Spleen (tissue), 11 donors: Measurements from ENCODE around the gene CDH13. TPM values are rescaled to one million over a fixed set of nuclear protein-coding genes. Genes with fewer than 3 reads are reported as not detected.
A peak's percentile ranks its signal among the peaks of the same experiment; 100 is the strongest.

Experiments
- DNase-seq: peaks from one replicate; pipeline ENCODE4 v3.0.0-alpha.2; 2020
- H3K27ac ChIP-seq, 8 donors: fragments of 200-600 bp; sonication (generic) in 7 of 8; 1 replicate in 4 of 8; 2 replicates in 4 of 8; pipeline versions ENCODE4 v1.5.0 to v1.8.0; 2016 to 2021; ENCODE audit warnings: inconsistent platforms in 4 of 8, mild to moderate bottlenecking in 4 of 8, moderate library complexity in 1 of 8
- H3K27me3 ChIP-seq, 7 donors: fragments of 200-600 bp; sonication (generic) in 6 of 7; replicated peaks in 1 of 7; 1 replicate in 4 of 7; 2 replicates in 3 of 7; pipeline versions ENCODE4 v1.5.0 to v1.8.0; 2016 to 2021; ENCODE audit warnings: inconsistent platforms in 3 of 7, mild to moderate bottlenecking in 1 of 7
- H3K36me3 ChIP-seq, 6 donors: fragments of 200-600 bp; sonication (generic) in 5 of 6; 1 replicate in 4 of 6; 2 replicates in 2 of 6; pipeline versions ENCODE4 v1.5.0 to v1.8.0; 2016 to 2021; ENCODE audit warnings: inconsistent platforms in 2 of 6
- H3K4me1 ChIP-seq, 6 donors: fragments of 200-600 bp; sonication (generic) in 5 of 6; 1 replicate in 3 of 6; 2 replicates in 3 of 6; pipeline versions ENCODE4 v1.5.0 to v1.8.0; 2016 to 2021; ENCODE audit warnings: inconsistent platforms in 3 of 6
- H3K4me3 ChIP-seq, 8 donors: fragments of 200-600 bp; sonication (generic) in 7 of 8; 1 replicate in 4 of 8; 2 replicates in 4 of 8; pipeline versions ENCODE4 v1.5.0 to v1.8.0; 2016 to 2021; ENCODE audit warnings: inconsistent platforms in 4 of 8, mild to moderate bottlenecking in 4 of 8, moderate library complexity in 2 of 8
- H3K9me3 ChIP-seq, 8 donors: fragments of 200-600 bp; sonication (generic) in 7 of 8; 1 replicate in 4 of 8; 2 replicates in 4 of 8; pipeline versions ENCODE4 v1.5.0 to v1.8.0; 2016 to 2021; ENCODE audit warnings: inconsistent platforms in 4 of 8
- POLR2A ChIP-seq, 3 donors: fragments of 450-650 bp; IDR thresholded peaks; one replicate each; pipeline ENCODE4 v1.5.1; 2017; ENCODE audit warnings: antibody characterized with exemption in 3 of 3, mild to moderate bottlenecking in 1 of 3
- POLR2AphosphoS5 ChIP-seq, 3 donors: sonication (generic); formaldehyde crosslinking; IDR thresholded peaks; one replicate each; pipeline ENCODE4 v1.5.1; 2017; ENCODE audit warnings: antibody characterized with exemption in 3 of 3
- WGBS, 5 donors: extraction: QIAGEN DNeasy Blood & Tissue Kit in 3 of 5; methylation state at CpG; one replicate each; pipeline versions ENCODE4 v1.1.5 to v1.1.7; 2013 to 2018; 5-methylcytosine and 5-hydroxymethylcytosine counted together
- intact Hi-C: fragments of 100-400 bp; cut with DNase I; formaldehyde crosslinking; loops from one replicate; pipeline ENCODE4 v1.15.0; 2023; ENCODE audit warnings: low total_unique reads
- polyA plus RNA-seq, 3 donors: library from polyadenylated mRNA; stranded (reverse); fragments of 200-250 nt; gene quantifications; one replicate each; pipeline ENCODE4 v1.2.1, GENCODE V29; 2013
- total RNA-seq, 7 donors: library from RNA; depleted of rRNA in 3 of 7; stranded (reverse); fragments of >200 nt in 3 of 7; fragmentation: NEBNext Ultra II Directional in 4 of 7; extraction: Animal tissue kit (Norgen Biotek cat#: 25700) in 4 of 7; gene quantifications; one replicate each; pipeline versions ENCODE4 v1.1.0 to v1.2.1, GENCODE V29; 2016 to 2021
- TF ChIP-seq, protein P1 (sequence below), 11 experiments: fragments of 200-600 bp in 7 of 11; fragments of 450-650 bp in 4 of 11; sonication (generic) in 4 of 11; IDR thresholded peaks in 8 of 11; conservative IDR thresholded peaks in 3 of 11; 1 replicate in 7 of 11; 2 replicates in 4 of 11; pipeline versions ENCODE4 v1.4.0 to v1.8.0; 2016 to 2021; ENCODE audit warnings: antibody characterized with exemption in 11 of 11, inconsistent platforms in 4 of 11, mild to moderate bottlenecking in 1 of 11
- donor health status: healthy with polysubstance abuse.
- donor health status: DM: no; HTN: no; CAD: no; lungs with moderate emphysema.
- donor health status: DM: no; HTN: no; CAD: no.
- donor health status: Bipolar disorder and iron deficiency.
- donor health status: healthy.
- donor health status: DM: no; HTN: no; CAD: no.
- donor health status: DM: yes; HTN: yes; CAD: no.

CDH13 gene
- total and polyA plus RNA-seq, 10 donors = 0.13 to 4.6 (median 1.1) TPM

DNA sequence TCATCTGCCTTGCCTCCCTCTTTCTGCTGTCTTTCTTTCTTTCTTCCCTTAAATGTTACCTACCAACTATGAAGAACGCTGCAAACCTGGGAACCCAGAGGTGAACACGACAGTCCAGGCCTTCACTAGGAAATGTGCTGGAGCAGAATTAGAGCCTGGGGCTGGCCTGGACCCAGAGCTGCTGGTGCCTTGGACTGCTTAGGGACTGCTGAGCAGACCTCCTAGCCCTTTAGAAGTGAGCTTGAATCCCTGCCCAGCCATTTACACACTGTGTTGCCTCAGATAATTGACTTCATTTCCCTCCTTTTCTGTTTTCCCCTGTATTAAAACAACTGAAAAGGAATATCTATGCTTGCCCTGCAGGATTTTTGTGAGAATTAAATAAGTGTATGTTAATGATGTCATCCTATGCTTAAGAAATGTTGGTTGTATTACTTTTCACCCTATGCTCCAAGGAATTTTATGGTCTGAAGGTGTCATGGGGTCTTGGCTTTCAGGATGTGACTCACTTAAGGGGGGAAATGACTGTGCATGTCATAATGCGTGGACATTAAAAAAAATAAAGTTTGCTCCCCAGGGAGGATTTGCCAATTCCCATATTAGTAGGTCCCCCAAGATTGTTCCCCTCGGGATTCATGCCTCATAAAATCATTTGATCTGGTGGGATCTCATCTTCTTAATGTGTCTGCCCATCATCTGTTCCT is 11.5 kb downstream of the CDH13 start:
- TF ChIP-seq, protein P1, sequence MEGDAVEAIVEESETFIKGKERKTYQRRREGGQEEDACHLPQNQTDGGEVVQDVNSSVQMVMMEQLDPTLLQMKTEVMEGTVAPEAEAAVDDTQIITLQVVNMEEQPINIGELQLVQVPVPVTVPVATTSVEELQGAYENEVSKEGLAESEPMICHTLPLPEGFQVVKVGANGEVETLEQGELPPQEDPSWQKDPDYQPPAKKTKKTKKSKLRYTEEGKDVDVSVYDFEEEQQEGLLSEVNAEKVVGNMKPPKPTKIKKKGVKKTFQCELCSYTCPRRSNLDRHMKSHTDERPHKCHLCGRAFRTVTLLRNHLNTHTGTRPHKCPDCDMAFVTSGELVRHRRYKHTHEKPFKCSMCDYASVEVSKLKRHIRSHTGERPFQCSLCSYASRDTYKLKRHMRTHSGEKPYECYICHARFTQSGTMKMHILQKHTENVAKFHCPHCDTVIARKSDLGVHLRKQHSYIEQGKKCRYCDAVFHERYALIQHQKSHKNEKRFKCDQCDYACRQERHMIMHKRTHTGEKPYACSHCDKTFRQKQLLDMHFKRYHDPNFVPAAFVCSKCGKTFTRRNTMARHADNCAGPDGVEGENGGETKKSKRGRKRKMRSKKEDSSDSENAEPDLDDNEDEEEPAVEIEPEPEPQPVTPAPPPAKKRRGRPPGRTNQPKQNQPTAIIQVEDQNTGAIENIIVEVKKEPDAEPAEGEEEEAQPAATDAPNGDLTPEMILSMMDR (IDR thresholded peaks at IDR 0.05 in 8 of 11, conservative IDR thresholded peaks at IDR 0.05 in 3 of 11) = no peak
- TF ChIP-seq POLR2A (IDR thresholded peaks at IDR 0.05) = no peak
- no peak for TF ChIP-seq POLR2AphosphoS5 (IDR thresholded peaks at IDR 0.05)
- H3K36me3 ChIP-seq = no peaks in the 10 kb centered on the region
- WGBS, 5 donors = 64 to 65% (median 64%) methylated on average over 4 of the region's 4 CpGs
- no peak for DNase-seq
- H3K27me3 ChIP-seq = peaks cover 0 to 18% (median 0%) of the 10 kb centered on the region in 7 donors
- intact Hi-C loops = loop anchor here (10.0 kb wide), 1 partner anchor 97 kb away; no protein-coding TSS in a partner anchor
- no peaks in the 10 kb centered on the region for H3K9me3 ChIP-seq
- H3K4me1 ChIP-seq = no peaks in the 10 kb centered on the region
- no peak overlapping the region for H3K27ac ChIP-seq
- no peak overlapping the region for H3K4me3 ChIP-seq

DNA sequence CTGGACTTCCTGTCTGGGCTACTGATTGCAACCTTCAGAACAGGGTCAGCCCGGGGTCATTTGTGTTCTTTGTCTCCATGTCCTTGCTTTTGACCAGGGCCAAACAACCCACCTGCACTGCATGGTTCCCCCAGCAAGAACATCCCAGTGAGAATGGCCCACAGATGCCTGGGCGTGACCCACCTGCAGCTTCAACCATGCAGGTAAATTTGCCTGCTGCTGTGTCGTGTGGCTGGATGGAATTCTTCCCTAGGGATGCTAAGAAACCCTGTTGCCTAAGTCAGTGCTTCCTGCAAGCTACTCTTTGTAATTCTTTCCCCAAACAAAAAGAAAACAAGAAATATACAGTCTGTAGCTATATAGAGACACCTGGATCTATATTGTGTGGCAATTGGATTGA is 12.5 kb downstream of the CDH13 start:
- WGBS, 5 donors = 68 to 87% (median 71%) methylated on average over 3 of the region's 3 CpGs
- TF ChIP-seq, protein P1 (IDR thresholded peaks at IDR 0.05 in 8 of 11, conservative IDR thresholded peaks at IDR 0.05 in 3 of 11) = no peak
- TF ChIP-seq POLR2AphosphoS5 (IDR thresholded peaks at IDR 0.05) (no peak), POLR2A (IDR thresholded peaks at IDR 0.05) (no peak)
- intact Hi-C loops = loop anchor here (10.0 kb wide), 1 partner anchor 96 kb away; no protein-coding TSS in a partner anchor

DNA sequence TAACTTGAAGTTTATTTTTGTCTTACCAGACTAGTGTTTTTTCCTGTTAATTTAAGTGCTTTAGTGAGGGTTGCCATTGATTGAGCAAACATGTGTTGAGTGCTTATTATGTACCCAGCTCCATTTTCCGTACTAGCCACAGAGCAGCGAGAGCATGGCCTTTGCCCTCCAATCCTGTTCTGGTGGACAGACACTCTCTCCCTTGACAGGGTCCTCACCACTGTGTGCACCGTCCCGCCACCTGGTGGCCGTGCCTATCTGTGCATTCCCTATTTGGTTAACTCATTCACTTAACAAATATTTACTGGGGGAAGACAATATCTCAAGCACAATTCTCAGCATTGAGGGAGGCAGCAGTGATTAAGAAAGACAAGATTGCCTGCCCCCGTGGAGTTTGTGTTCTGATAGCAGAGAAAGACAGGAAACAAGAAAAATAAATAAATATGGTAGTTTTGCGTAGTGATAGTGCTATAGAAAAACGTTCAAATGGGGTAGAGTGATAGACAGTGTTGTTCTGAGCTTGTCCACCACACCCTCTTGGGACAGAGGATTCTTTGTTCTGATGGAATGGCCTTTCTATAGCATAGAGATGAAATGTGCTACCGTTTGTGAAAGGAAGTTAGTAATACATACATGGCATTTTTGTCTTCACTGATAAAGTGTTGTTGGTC is 13.0 kb downstream of the CDH13 start:
- 26 to 31% (median 29%) methylated on average over 9 of the region's 9 CpGs for WGBS, 5 donors
- Histone ChIP-seq H3K27ac (no peak overlapping the region), H3K4me3 (no peak overlapping the region), H3K36me3 (no peaks in the 10 kb centered on the region), H3K4me1 (no peaks in the 10 kb centered on the region), H3K27me3 (peaks cover 0 to 18% (median 0%) of the 10 kb centered on the region in 7 donors), H3K9me3 (no peaks in the 10 kb centered on the region)
- intact Hi-C loops = loop anchor here (10.0 kb wide), 1 partner anchor 95 kb away; no protein-coding TSS in a partner anchor
- TF ChIP-seq, protein P1 (IDR thresholded peaks at IDR 0.05 in 8 of 11, conservative IDR thresholded peaks at IDR 0.05 in 3 of 11) = peak; percentile 29 to 73 (median 56)
- TF ChIP-seq POLR2A (IDR thresholded peaks at IDR 0.05) = no peak
- DNase-seq = no peak

More for the DNA sequence above, 12.5 kb downstream of the CDH13 start:
- H3K9me3 ChIP-seq = no peaks in the 10 kb centered on the region
- H3K27ac ChIP-seq = no peak overlapping the region
- peaks cover 0 to 15% (median 0%) of the 10 kb centered on the region in 7 donors for H3K27me3 ChIP-seq
- DNase-seq = no peak
- no peak overlapping the region for H3K4me3 ChIP-seq
- H3K36me3 ChIP-seq = no peaks in the 10 kb centered on the region
- H3K4me1 ChIP-seq = no peaks in the 10 kb centered on the region
